GM19438 (cell line): ENCODE data around the gene PDE1C.

Experiments
- ATAC-seq: cut with Tn5 transposase; IDR thresholded peaks from one replicate; pipeline ENCODE4 v1.9.1; 2021; ENCODE audit warnings: low read depth; ENCODE audit not compliant: unreplicated experiment

Gene PDE1C

GRCh38 chr7:31906479-31907171 lies 163.6 kb downstream of the PDE1C start:
- no peak for ATAC-seq

- ATAC-seq, result no peak
Measured at GRCh38 chr7:31903962-31904361, 166.2 kb downstream of the PDE1C start.

- no peak for ATAC-seq
Measured at GRCh38 chr7:31899356-31899927, 170.8 kb downstream of the PDE1C start.

GRCh38 chr7:31896925-31897324 lies 173.3 kb downstream of the PDE1C start:
- no peak for ATAC-seq

- no peak for ATAC-seq
Measured at GRCh38 chr7:31894308-31894707, 175.9 kb downstream of the PDE1C start.

GRCh38 chr7:31893365-31893764 lies 176.8 kb downstream of the PDE1C start:
- ATAC-seq, result no peak

GRCh38 chr7:31892099-31892829 lies 177.9 kb downstream of the PDE1C start:
- ATAC-seq, result peak; percentile 95

GRCh38 chr7:31890766-31891165 lies 179.4 kb downstream of the PDE1C start:
- ATAC-seq, result no peak

GRCh38 chr7:31890198-31890597 lies 180.0 kb downstream of the PDE1C start:
- no peak for ATAC-seq

GRCh38 chr7:31887006-31887405 lies 183.2 kb downstream of the PDE1C start:
- no peak for ATAC-seq

GRCh38 chr7:31885171-31885570 lies 185.0 kb downstream of the PDE1C start:
- no peak for ATAC-seq

GRCh38 chr7:31883761-31884164 lies 186.4 kb downstream of the PDE1C start:
- ATAC-seq, result peak; percentile 90

- ATAC-seq, result no peak
Measured at GRCh38 chr7:31882187-31882586, 188.0 kb downstream of the PDE1C start.

- ATAC-seq, result no peak
Measured at GRCh38 chr7:31878875-31879274, 191.3 kb downstream of the PDE1C start.

- no peak for ATAC-seq
Measured at GRCh38 chr7:31875424-31875823, 194.8 kb downstream of the PDE1C start.

- ATAC-seq, result no peak
Measured at GRCh38 chr7:31874631-31875386, 195.4 kb downstream of the PDE1C start.

GRCh38 chr7:31873816-31874597 lies 196.2 kb downstream of the PDE1C start:
- peak; percentile 91 for ATAC-seq

- no peak for ATAC-seq
Measured at GRCh38 chr7:31872545-31873370, 197.4 kb downstream of the PDE1C start.

GRCh38 chr7:31864646-31865045 lies 205.6 kb downstream of the PDE1C start:
- no peak for ATAC-seq
